Lower leg skin (tissue), 3 donors: ENCODE measurements around the gene LIG3.

Source experiments
- POLR2A ChIP-seq, 2 donors: fragments of 450-650 bp; IDR thresholded peaks; one replicate each; pipeline ENCODE4 v1.6.1; 2016 to 2017; ENCODE audit warnings: antibody characterized with exemption in 2 of 2, mild to moderate bottlenecking in 1 of 2, moderate library complexity in 1 of 2
- TF ChIP-seq, protein P1 (sequence below), 3 donors: fragments of 450-650 bp; IDR thresholded peaks; one replicate each; pipeline ENCODE4 v1.5.1; 2016; ENCODE audit warnings: antibody characterized with exemption in 3 of 3, mild to moderate bottlenecking in 3 of 3, moderate library complexity in 2 of 3

DNA sequence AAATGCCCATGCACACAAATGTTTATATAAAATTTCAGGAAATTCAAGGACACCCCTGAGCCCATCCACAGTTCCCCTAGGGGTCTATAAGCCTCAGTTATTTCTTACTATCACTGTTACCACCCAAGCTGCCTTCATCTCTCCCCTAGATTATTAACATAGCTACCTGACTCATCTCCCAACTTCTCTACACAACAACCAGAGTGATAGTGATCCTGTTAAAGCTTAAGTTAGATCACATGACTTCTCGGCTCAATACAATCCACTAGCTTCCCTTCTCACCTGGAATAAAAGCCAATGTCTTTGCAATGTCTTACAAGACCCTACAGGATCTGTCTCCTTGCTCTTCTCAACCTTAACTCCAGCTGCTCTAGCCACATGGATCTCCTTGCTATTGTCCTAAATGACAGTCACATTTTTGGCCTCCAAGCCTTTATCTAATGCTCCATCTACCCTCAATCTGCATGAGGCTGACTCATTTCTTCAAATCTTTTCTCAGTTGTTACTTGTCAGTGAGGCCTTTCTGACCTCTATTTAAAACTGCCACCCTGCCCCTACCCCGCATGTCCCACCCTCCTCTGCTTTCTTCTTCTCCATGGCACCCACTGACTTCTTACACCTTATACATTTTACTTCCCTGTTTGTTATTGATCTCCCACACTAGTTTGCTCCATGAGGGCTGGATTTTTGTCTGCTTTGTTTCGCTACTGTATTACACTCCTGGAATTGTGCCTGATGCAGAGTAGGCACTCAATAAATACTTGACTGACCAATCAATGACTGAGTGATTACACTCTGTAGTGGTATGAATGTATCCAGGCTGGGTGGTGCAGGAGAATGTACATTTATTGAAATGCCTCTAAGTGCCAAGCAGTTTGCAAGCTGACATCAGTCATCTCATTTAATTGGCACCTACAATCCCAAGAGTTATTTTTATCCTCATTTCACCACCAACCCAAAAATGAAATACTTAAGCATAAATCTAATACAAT lies 5.2 kb upstream of the LIG3 start:
- TF ChIP-seq, protein P1, sequence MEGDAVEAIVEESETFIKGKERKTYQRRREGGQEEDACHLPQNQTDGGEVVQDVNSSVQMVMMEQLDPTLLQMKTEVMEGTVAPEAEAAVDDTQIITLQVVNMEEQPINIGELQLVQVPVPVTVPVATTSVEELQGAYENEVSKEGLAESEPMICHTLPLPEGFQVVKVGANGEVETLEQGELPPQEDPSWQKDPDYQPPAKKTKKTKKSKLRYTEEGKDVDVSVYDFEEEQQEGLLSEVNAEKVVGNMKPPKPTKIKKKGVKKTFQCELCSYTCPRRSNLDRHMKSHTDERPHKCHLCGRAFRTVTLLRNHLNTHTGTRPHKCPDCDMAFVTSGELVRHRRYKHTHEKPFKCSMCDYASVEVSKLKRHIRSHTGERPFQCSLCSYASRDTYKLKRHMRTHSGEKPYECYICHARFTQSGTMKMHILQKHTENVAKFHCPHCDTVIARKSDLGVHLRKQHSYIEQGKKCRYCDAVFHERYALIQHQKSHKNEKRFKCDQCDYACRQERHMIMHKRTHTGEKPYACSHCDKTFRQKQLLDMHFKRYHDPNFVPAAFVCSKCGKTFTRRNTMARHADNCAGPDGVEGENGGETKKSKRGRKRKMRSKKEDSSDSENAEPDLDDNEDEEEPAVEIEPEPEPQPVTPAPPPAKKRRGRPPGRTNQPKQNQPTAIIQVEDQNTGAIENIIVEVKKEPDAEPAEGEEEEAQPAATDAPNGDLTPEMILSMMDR (IDR thresholded peaks at IDR 0.05) = no peak
- no peak for TF ChIP-seq POLR2A (IDR thresholded peaks at IDR 0.05)
